Neural cell (in vitro differentiated cells): Measurements from ENCODE around the gene ZNF407. TPM values are rescaled to one million over a fixed set of nuclear protein-coding genes. Genes with fewer than 3 reads are reported as not detected.

Experiments
- H2AFZ ChIP-seq: fragments of 200-600, 300-800 bp; sonication (generic), shearing (Covaris generic); 2 replicates; pipeline ENCODE4 v1.6.0; 2014; ENCODE audit warnings: low read depth, mild to moderate bottlenecking, antibody characterized with exemption, low read length, moderate library complexity
- H3F3A ChIP-seq: fragments of 200-600 bp; shearing (Covaris generic); 2 replicates; pipeline ENCODE4 v1.6.1; 2016; ENCODE audit warnings: mild to moderate bottlenecking, moderate library complexity, mixed read lengths, antibody characterized with exemption, low read length; ENCODE audit not compliant: insufficient read depth, poor library complexity, severe bottlenecking
- H3K27ac ChIP-seq: fragments of 200-600, 300-800 bp; sonication (generic), shearing (Covaris generic); 2 replicates; pipeline ENCODE4 v1.5.1; 2014; ENCODE audit warnings: mild to moderate bottlenecking, low read length, moderate library complexity
- H3K27me3 ChIP-seq: fragments of 300-800, 200-600 bp; sonication (generic), shearing (Covaris generic); 2 replicates; pipeline ENCODE4 v1.6.0; 2014; ENCODE audit warnings: mild to moderate bottlenecking, low read depth, low read length, moderate library complexity; ENCODE audit not compliant: insufficient read depth
- H3K36me3 ChIP-seq: fragments of 300-800, 200-600 bp; sonication (generic), shearing (Covaris generic); 2 replicates; pipeline ENCODE4 v1.5.1; 2014; ENCODE audit warnings: mild to moderate bottlenecking, antibody characterized with exemption, low read length, moderate library complexity; ENCODE audit not compliant: insufficient read depth
- H3K4me2 ChIP-seq: fragments of 300-800, 200-600 bp; sonication (generic), shearing (Covaris generic); 2 replicates; pipeline ENCODE4 v1.6.0; 2014; ENCODE audit warnings: mild to moderate bottlenecking, low read length
- H3K4me3 ChIP-seq: fragments of 300-800, 200-600 bp; sonication (generic), shearing (Covaris generic); 2 replicates; pipeline ENCODE4 v1.5.1; 2014; ENCODE audit warnings: mild to moderate bottlenecking, low read length, moderate library complexity
- H3K79me2 ChIP-seq: fragments of 200-600 bp; shearing (Covaris generic); replicated peaks from 2 replicates; pipeline ENCODE4 v1.6.0; 2014; ENCODE audit warnings: mild to moderate bottlenecking, low read length, moderate library complexity; ENCODE audit not compliant: insufficient read depth
- H3K9ac ChIP-seq: fragments of 300-800, 200-600 bp; sonication (generic), shearing (Covaris generic); 2 replicates; pipeline ENCODE4 v1.6.1; 2016; ENCODE audit warnings: mild to moderate bottlenecking, low read length, mixed read lengths
- H3K9me2 ChIP-seq: fragments of 200-600 bp; shearing (Covaris generic); 2 replicates; pipeline ENCODE4 v1.6.1; 2016; ENCODE audit warnings: mild to moderate bottlenecking, low read length, mixed read lengths; ENCODE audit not compliant: insufficient read depth
- H3K9me3 ChIP-seq: fragments of 200-600, 300-800 bp; sonication (generic), shearing (Covaris generic); 2 replicates; pipeline ENCODE4 v1.6.1; 2016; ENCODE audit warnings: mild to moderate bottlenecking, mixed run types, low read length, moderate library complexity, mixed read lengths
- H4K20me1 ChIP-seq: fragments of 200-600 bp; shearing (Covaris generic); 2 replicates; pipeline ENCODE4 v1.6.1; 2016; ENCODE audit warnings: mild to moderate bottlenecking, mixed run types; ENCODE audit not compliant: insufficient read depth
- CTCF ChIP-seq: fragments of 450-650 bp; IDR thresholded peaks from 2 replicates; pipeline ENCODE4 v1.5.1; 2014; ENCODE audit warnings: antibody characterized with exemption, mild to moderate bottlenecking, moderate library complexity; ENCODE audit not compliant: poor library complexity, severe bottlenecking
- EP300 ChIP-seq: fragments of 450-650 bp; conservative IDR thresholded peaks from 2 replicates; pipeline ENCODE4 v1.6.1; 2014; ENCODE audit warnings: antibody characterized with exemption, mild to moderate bottlenecking, moderate library complexity; ENCODE audit not compliant: poor library complexity, severe bottlenecking
- EZH2 ChIP-seq: fragments of 200-600, 300-800 bp; shearing (Covaris generic), sonication (generic); IDR thresholded peaks from 2 replicates; pipeline ENCODE4 v1.6.1; 2014; ENCODE audit warnings: antibody characterized with exemption, low read length, borderline replicate concordance, mild to moderate bottlenecking; ENCODE audit not compliant: insufficient read depth, poor library complexity, severe bottlenecking
- POLR2AphosphoS5 ChIP-seq: IDR thresholded peaks from 2 replicates; pipeline ENCODE4 v1.6.1; 2012
- RAD21 ChIP-seq: fragments of 450-650 bp; conservative IDR thresholded peaks from 2 replicates; pipeline ENCODE4 v1.6.1; 2014; ENCODE audit warnings: antibody characterized with exemption, mild to moderate bottlenecking, moderate library complexity
- REST ChIP-seq: IDR thresholded peaks from 2 replicates; pipeline ENCODE4 v1.6.1; 2012; ENCODE audit warnings: borderline replicate concordance
- SMC3 ChIP-seq: fragments of 450-650 bp; conservative IDR thresholded peaks from 2 replicates; pipeline ENCODE4 v1.6.1; 2014; ENCODE audit warnings: antibody characterized with exemption, mild to moderate bottlenecking, moderate library complexity; ENCODE audit not compliant: poor library complexity
- TAF1 ChIP-seq: IDR thresholded peaks from 2 replicates; pipeline ENCODE4 v1.6.1; 2012; ENCODE audit warnings: low read depth
- polyA plus RNA-seq: library from polyadenylated mRNA; depleted of rRNA; stranded (reverse); fragments of >200 nt; gene quantifications from 2 replicates; pipeline ENCODE4 v1.2.3, GENCODE V29; 2014

The ZNF407 gene
- polyA plus RNA-seq, 1 donor from 2014 or later = 2.9 TPM

DNA sequence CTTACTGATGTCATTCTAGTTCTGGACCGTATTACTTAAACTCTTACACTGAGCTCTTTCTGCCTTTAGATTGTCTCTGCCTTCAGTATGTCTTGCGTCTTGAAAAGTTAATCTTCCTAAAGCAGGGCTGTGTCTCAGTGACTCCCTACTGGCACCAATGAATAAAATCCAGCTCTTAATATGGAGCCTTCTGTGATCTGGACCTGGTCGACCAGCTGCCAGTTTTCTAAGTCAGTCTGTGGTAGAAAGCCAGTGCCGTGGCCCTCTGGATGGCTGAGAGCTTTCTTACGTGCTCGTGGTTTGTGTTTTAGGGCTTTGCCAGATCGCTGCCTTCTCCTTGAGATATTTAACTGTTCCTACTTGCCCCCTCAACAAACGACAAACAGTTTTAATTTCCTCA is 26.8 kb downstream of the ZNF407 start:
- no peaks in the 10 kb centered on the region for H3K27me3 ChIP-seq
- no peaks in the 10 kb centered on the region for H3K36me3 ChIP-seq
- H2AFZ ChIP-seq = no peak overlapping the region
- no peaks in the 10 kb centered on the region for H3K9me3 ChIP-seq
- no peak overlapping the region for H3K9ac ChIP-seq
- no peak for TF ChIP-seq EZH2
- TF ChIP-seq POLR2AphosphoS5 = no peak
- no peaks in the 10 kb centered on the region for H3F3A ChIP-seq
- H3K27ac ChIP-seq = no peak overlapping the region
- H4K20me1 ChIP-seq = no peaks in the 10 kb centered on the region
- H3K4me3 ChIP-seq = no peak overlapping the region
- H3K4me2 ChIP-seq = no peak overlapping the region
- H3K9me2 ChIP-seq = no peaks in the 10 kb centered on the region
- H3K79me2 ChIP-seq = no peaks in the 10 kb centered on the region

DNA sequence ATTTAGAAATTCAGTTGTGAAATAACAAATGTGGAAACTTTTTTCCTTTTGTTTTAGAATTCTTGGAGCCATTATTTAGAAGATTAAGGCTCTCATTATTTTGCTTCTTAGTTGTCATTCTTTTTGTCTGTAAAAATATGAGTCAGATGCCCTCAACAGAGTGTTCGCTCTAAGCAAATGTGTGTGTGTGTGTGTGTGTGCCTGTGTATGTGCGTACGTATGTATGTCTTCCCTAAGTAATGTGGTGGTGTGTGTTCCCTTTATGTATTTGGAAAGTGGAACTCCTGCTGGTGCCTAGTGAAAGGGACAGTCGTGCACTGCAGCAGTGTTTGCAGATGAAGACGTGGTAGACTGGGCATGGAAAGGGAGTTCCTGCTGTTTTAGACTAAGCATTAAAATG is 27.5 kb downstream of the ZNF407 start:
- TF ChIP-seq EZH2 = no peak
- no peak for TF ChIP-seq CTCF
- no peak for TF ChIP-seq TAF1
- TF ChIP-seq SMC3 = no peak
- no peak for TF ChIP-seq POLR2AphosphoS5
- no peak for TF ChIP-seq REST
- TF ChIP-seq EP300 = no peak
- no peak for TF ChIP-seq RAD21
- Histone ChIP-seq H3K4me3 (no peak overlapping the region), H3K9me2 (no peaks in the 10 kb centered on the region), H3K36me3 (no peaks in the 10 kb centered on the region), H3K27ac (no peak overlapping the region), H3K9ac (no peak overlapping the region), H3F3A (no peaks in the 10 kb centered on the region), H3K4me2 (no peak overlapping the region), H3K9me3 (no peaks in the 10 kb centered on the region), H3K27me3 (no peaks in the 10 kb centered on the region), H2AFZ (no peak overlapping the region), H4K20me1 (no peaks in the 10 kb centered on the region), H3K79me2 (no peaks in the 10 kb centered on the region)

DNA sequence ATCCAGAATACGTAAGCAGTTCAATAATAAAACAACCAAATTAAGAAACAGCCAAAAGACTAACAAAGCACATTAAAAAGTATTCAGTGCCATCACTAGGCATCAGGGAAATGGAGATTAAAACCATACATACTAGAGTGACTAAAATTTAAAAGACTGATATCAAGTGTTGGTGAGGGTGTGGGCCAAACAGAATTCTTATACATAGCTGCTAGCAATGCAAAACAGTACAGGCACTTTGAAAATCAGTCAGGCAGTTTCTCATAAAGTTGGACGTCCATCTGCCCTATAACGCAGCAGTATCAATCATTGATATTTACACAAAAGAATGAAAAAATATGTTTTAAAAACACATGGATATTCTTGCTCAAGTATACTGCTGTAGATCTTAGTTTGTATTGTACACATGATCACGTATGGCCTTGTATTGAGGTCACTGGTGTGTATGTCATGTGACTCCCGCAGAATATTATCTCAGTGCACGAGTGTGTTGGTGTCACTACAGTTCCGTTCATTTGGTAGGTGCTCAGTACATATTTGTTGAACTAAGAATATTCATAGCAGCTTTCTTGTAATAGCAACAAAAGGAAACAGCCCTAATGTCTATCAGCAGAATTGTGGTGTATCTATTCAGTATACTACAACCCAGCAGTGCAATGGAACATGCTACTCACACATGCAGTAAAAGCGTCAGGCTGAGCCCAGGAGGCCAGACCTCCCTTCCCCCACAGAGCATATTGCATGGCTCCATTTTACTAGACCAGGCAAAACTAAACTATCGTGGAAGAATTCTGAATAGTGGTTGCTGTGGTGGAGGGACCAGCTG is 28.6 kb downstream of the ZNF407 start:
- H3K36me3 ChIP-seq = no peaks in the 10 kb centered on the region
- no peaks in the 10 kb centered on the region for H3K9me2 ChIP-seq
- H3K4me2 ChIP-seq = no peak overlapping the region
- no peaks in the 10 kb centered on the region for H4K20me1 ChIP-seq
- no peak overlapping the region for H2AFZ ChIP-seq
- no peaks in the 10 kb centered on the region for H3K27me3 ChIP-seq
- H3K4me3 ChIP-seq = no peak overlapping the region
- no peaks in the 10 kb centered on the region for H3K9me3 ChIP-seq
- no peaks in the 10 kb centered on the region for H3F3A ChIP-seq
- no peaks in the 10 kb centered on the region for H3K79me2 ChIP-seq
- no peak for TF ChIP-seq SMC3
- no peak for TF ChIP-seq TAF1
- H3K9ac ChIP-seq = no peak overlapping the region
- H3K27ac ChIP-seq = no peak overlapping the region
